Neutrophil (primary cell): ENCODE data around the gene DENND1A.

Source experiments
- H3K27ac ChIP-seq: fragments of 200-600 bp; sonication (generic); 2 replicates; pipeline ENCODE4 v1.5.1; 2016; ENCODE audit warnings: mild to moderate bottlenecking, moderate library complexity
- H3K27me3 ChIP-seq: fragments of 200-600 bp; sonication (generic); 2 replicates; pipeline ENCODE4 v1.6.0; 2016; ENCODE audit warnings: mild to moderate bottlenecking
- H3K36me3 ChIP-seq: fragments of 200-600 bp; sonication (generic); 2 replicates; pipeline ENCODE4 v1.5.1; 2017
- H3K4me1 ChIP-seq, 2 experiments: fragments of 200-600 bp in 1 of 2; sonication (generic) in 1 of 2; 1 replicate in 1 of 2; 2 replicates in 1 of 2; pipeline versions ENCODE4 v1.5.1 to v1.6.1; 2013 to 2016; ENCODE audit warnings: low read depth in 1 of 2, low read length in 1 of 2, mild to moderate bottlenecking in 1 of 2, moderate library complexity in 1 of 2; ENCODE audit not compliant: control insufficient read depth in 1 of 2, insufficient read depth in 1 of 2
- H3K4me3 ChIP-seq, 2 experiments: fragments of 200-600 bp in 1 of 2; sonication (generic) in 1 of 2; 1 replicate in 1 of 2; 2 replicates in 1 of 2; pipeline ENCODE4 v1.5.1; 2013 to 2016; ENCODE audit warnings: low read depth in 1 of 2, low read length in 1 of 2, mild to moderate bottlenecking in 1 of 2, moderate library complexity in 1 of 2
- H3K9me3 ChIP-seq: fragments of 200-600 bp; sonication (generic); 2 replicates; pipeline ENCODE4 v1.5.1; 2016
- CTCF ChIP-seq: fragments of 200-600 bp; sonication (generic); IDR thresholded peaks from 2 replicates; pipeline ENCODE4 v1.5.1; 2016; ENCODE audit warnings: antibody characterized with exemption

Gene DENND1A

DNA sequence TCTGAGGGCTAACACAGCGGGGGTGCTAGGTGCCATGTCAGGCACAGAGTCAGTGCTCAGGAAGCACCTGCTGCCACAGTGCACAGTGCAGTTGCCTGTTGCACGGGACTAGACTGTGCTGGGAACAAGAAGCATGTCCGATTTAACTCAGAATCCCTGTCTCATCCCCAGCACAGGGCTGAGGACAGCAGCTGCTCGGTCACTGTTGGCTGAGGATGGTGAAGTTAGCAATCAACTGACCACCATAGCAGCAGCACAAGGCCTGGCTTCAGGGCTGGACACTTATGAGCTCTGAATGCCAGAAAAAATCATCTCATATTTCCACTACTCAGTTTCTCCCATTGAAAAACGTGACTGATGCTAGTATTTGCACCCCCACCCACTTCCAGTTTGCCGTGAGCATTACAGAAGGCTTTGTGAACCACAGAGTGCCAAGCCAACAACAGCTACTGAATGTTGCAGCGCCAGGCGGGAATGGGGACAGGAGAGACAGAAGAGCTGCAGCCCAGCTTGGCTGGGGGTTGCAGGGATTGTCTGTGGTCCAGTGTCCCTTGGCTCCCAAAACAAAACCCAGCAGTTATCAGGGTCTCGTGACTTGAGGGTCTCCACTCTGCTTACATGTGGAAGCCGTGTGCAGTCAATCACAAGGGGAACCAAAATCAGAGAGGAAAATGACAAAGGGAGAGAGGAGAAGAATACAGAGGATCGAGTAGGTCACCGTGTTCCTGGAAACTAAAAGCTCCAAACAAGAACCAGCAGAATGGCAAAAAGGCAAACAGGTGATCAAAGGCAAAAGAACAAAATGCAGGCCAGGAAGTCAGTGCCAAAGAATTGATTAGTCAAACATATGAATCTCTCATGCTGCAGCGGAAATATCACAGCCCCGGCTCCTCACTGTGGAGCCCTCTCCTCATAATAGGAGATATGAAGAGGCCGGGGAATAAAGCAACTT, 418.3 kb downstream of the DENND1A start:
- Histone ChIP-seq H3K4me3 (no peak overlapping the region), H3K4me1 (no peaks in the 10 kb centered on the region), H3K27me3 (no peaks in the 10 kb centered on the region), H3K36me3 (peaks cover 26% of the 10 kb centered on the region), H3K9me3 (no peaks in the 10 kb centered on the region), H3K27ac (no peak overlapping the region)
- TF ChIP-seq CTCF = no peak

DNA sequence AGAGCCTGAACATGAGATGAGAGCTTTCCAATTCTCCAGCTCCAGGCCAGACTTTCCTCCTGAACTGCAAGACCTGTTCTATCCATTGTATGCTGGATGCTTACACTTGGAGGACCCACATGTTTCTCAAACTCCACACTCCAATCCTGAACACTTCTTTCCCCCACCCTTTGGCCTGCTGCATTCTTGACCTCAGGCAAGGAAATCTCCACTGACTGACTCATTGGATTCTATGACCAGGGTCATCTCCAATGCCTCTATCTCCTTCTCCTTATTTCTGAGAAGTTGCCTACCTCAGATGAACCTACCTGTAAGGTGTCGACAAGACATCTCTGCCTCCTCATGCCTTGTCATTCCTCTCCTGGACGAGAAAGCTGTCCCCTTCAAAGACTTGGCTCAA, 420.3 kb downstream of the DENND1A start:
- Histone ChIP-seq H3K27ac (no peak overlapping the region), H3K36me3 (peaks cover 26% of the 10 kb centered on the region), H3K9me3 (no peaks in the 10 kb centered on the region), H3K27me3 (no peaks in the 10 kb centered on the region), H3K4me1 (no peaks in the 10 kb centered on the region), H3K4me3 (no peak overlapping the region)
- TF ChIP-seq CTCF = no peak

DNA sequence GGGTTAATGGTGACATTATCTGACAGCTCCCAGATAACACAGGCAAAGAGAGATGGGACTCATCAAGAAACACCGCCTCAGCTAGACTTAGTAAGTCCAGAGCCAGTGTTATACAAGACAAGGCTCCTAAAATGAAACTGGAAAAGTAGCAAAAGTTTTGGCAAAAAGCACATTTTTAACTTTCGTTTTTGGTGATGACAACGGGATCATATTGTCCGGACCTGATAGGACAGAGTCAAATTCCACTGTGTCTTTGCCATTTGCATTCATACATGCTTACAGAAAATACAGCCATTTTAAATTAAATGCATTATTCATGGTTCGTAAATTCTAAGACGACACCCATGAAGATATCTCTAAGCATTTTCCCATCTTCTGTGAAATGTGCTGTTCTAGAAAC, 421.9 kb downstream of the DENND1A start:
- no peak overlapping the region for H3K4me3 ChIP-seq
- H3K27ac ChIP-seq = no peak overlapping the region
- H3K4me1 ChIP-seq = no peaks in the 10 kb centered on the region
- H3K36me3 ChIP-seq = peaks cover 20% of the 10 kb centered on the region
- TF ChIP-seq CTCF = no peak
- no peaks in the 10 kb centered on the region for H3K27me3 ChIP-seq
- H3K9me3 ChIP-seq = no peaks in the 10 kb centered on the region

DNA sequence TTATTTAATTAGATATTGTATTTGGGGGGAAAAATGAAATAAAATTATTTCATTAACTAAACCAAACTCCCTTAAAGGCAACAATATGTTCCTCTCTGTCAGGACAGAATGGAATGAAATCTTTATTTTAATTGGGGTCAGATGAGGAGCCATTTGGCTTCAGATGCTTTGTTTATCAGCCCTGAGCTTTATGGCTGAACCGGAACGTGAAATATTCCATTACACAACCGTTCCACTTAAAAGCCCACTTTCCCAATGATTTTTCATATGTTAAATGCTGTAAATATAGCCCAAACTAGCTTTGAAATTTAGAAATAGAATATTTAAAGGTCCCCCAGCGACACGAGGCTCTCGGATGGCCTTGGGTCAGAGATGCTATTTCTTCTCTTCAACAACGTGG, 424.4 kb downstream of the DENND1A start:
- TF ChIP-seq CTCF = no peak
- no peaks in the 10 kb centered on the region for H3K4me1 ChIP-seq
- no peak overlapping the region for H3K4me3 ChIP-seq
- H3K27ac ChIP-seq = no peak overlapping the region
- peaks cover 10% of the 10 kb centered on the region for H3K36me3 ChIP-seq
- H3K9me3 ChIP-seq = no peaks in the 10 kb centered on the region
- H3K27me3 ChIP-seq = no peaks in the 10 kb centered on the region

- TF ChIP-seq CTCF = no peak
- Histone ChIP-seq H3K4me1 (no peaks in the 10 kb centered on the region), H3K36me3 (no peaks in the 10 kb centered on the region), H3K9me3 (no peaks in the 10 kb centered on the region), H3K27ac (no peak overlapping the region), H3K4me3 (no peak overlapping the region), H3K27me3 (no peaks in the 10 kb centered on the region)
Observed at GRCh38 chr9:123500336-123500735, 429.6 kb downstream of the DENND1A start.
